Measurements from ENCODE around the gene GRSF1. TPM values are rescaled to one million over a fixed set of nuclear protein-coding genes. Genes with fewer than 3 reads are reported as not detected.

The GRSF1 gene
- polyA plus RNA-seq, 1 of the 3 experiments (the other 2 are of a cell fraction): 44.2 TPM

DNA sequence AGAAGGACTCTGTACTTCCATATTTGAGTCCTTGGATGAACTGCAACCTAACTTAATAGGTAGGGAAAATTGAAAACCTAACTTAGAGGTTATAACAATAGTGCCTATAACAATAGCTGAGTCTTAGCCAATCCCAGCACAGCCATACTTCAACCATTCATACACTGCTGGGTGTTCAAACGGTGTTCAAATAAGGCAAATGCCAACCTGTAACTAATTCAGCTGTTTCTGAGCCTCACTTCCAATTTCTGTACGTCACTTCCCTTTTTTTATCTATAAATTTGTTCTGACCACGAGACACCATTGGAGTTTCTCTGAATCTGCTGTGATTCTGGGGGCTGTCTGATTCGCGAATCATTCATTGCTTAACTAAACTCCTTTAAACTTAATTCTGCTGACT, 9.6 kb upstream of the GRSF1 start:
- DNase-seq: no peak
- 87% methylated on average over 5 of the region's 5 CpGs for WGBS (ENCODE audit: low lambda C conversion rate)
- Histone ChIP-seq H3K27ac (ENCODE audit: low read depth in 2 of 2, low read length in 1 of 2) (no peak overlapping the region), H3K9me3 (no peaks in the 10 kb centered on the region), H3K79me2 (ENCODE audit: insufficient read depth) (no peaks in the 10 kb centered on the region), H3K9ac (no peak overlapping the region), H3K4me2 (no peak overlapping the region), H3K9me2 (no peaks in the 10 kb centered on the region), H2AFZ (ENCODE audit: low read depth) (no peak overlapping the region), H3F3A (replicated peaks; ENCODE audit: insufficient read depth) (no peaks in the 10 kb centered on the region), H3K36me3 (replicated peaks in 1 of 2; ENCODE audit: control insufficient read depth in 1 of 2, insufficient read depth in 2 of 2, low read length in 1 of 2) (no peaks in the 10 kb centered on the region), H3K27me3 (ENCODE audit: insufficient read depth) (no peaks in the 10 kb centered on the region), H4K20me1 (ENCODE audit: insufficient read depth) (no peaks in the 10 kb centered on the region), H3K4me3 (ENCODE audit: low read depth in 2 of 2, low read length in 1 of 2) (no peak overlapping the region), H3K4me1 (ENCODE audit: control insufficient read depth in 1 of 2, insufficient read depth in 2 of 2, low read depth in 1 of 2, low read length in 1 of 2) (no peaks in the 10 kb centered on the region)
- TF ChIP-seq REST (IDR thresholded peaks at IDR 0.05; ENCODE audit: low read depth, low read length): no peak
- no peak for TF ChIP-seq USF1 (IDR thresholded peaks at IDR 0.05; ENCODE audit: borderline replicate concordance, low read depth)
- TF ChIP-seq, protein P1, sequence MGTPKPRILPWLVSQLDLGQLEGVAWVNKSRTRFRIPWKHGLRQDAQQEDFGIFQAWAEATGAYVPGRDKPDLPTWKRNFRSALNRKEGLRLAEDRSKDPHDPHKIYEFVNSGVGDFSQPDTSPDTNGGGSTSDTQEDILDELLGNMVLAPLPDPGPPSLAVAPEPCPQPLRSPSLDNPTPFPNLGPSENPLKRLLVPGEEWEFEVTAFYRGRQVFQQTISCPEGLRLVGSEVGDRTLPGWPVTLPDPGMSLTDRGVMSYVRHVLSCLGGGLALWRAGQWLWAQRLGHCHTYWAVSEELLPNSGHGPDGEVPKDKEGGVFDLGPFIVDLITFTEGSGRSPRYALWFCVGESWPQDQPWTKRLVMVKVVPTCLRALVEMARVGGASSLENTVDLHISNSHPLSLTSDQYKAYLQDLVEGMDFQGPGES (IDR thresholded peaks at IDR 0.05; ENCODE audit: low read depth, low read length): no peak
- TF ChIP-seq JUND (IDR thresholded peaks at IDR 0.05): no peak
- no peak for TF ChIP-seq EP300 (IDR thresholded peaks at IDR 0.05; ENCODE audit: borderline replicate concordance in 1 of 2, low read depth in 1 of 2, low read length in 1 of 2)
- TF ChIP-seq CHD2 (IDR thresholded peaks at IDR 0.05; ENCODE audit: low read length, partially characterized antibody): no peak
- TF ChIP-seq NRF1 (IDR thresholded peaks at IDR 0.05; ENCODE audit: low read depth, low read length): no peak
- TF ChIP-seq EZH2phosphoT487 (IDR thresholded peaks at IDR 0.05; ENCODE audit: borderline replicate concordance, low read depth): no peak
- no peak for TF ChIP-seq YY1 (IDR thresholded peaks at IDR 0.05; ENCODE audit: low read depth)
- TF ChIP-seq POLR2AphosphoS5 (IDR thresholded peaks at IDR 0.05; ENCODE audit: low read depth, low read length): no peak
- TF ChIP-seq, protein P2, sequence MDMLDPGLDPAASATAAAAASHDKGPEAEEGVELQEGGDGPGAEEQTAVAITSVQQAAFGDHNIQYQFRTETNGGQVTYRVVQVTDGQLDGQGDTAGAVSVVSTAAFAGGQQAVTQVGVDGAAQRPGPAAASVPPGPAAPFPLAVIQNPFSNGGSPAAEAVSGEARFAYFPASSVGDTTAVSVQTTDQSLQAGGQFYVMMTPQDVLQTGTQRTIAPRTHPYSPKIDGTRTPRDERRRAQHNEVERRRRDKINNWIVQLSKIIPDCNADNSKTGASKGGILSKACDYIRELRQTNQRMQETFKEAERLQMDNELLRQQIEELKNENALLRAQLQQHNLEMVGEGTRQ (IDR thresholded peaks at IDR 0.05; ENCODE audit: borderline replicate concordance, low read depth, low read length): no peak
- TF ChIP-seq, protein P3, sequence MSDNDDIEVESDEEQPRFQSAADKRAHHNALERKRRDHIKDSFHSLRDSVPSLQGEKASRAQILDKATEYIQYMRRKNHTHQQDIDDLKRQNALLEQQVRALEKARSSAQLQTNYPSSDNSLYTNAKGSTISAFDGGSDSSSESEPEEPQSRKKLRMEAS (IDR thresholded peaks at IDR 0.05; ENCODE audit: low read depth): no peak
- TF ChIP-seq RFX5 (IDR thresholded peaks at IDR 0.05; ENCODE audit: low read length): no peak
- no peak for TF ChIP-seq FOSL2 (IDR thresholded peaks at IDR 0.05; ENCODE audit: borderline replicate concordance, low read depth)
- TF ChIP-seq SMC3 (IDR thresholded peaks at IDR 0.05; ENCODE audit: low read depth, low read length): no peak
- ChIA-PET POLR2A (no interaction called here), CTCF (no interaction called here)

All from SK-N-SH (cell line).